Ovary (tissue), 3 donors: ENCODE results near the gene ATP13A2.

ENCODE experiments used
- CTCF ChIP-seq, 3 donors: fragments of 450-650 bp in 2 of 3; fragments of 200-600 bp in 1 of 3; IDR thresholded peaks; one replicate each; pipeline versions ENCODE4 v1.5.1 to v1.8.0; 2016 to 2022; ENCODE audit warnings: antibody characterized with exemption in 3 of 3, mild to moderate bottlenecking in 1 of 3
- POLR2A ChIP-seq: fragments of 450-650 bp; IDR thresholded peaks from one replicate; pipeline ENCODE4 v1.6.1; 2017; ENCODE audit warnings: antibody characterized with exemption, mild to moderate bottlenecking, moderate library complexity
- donor health status: DM: no; HTN: no; CAD: no.

GRCh38 chr1:16966282-16966681 lies 45.4 kb downstream of the ATP13A2 start:
- no peak for TF ChIP-seq CTCF (IDR thresholded peaks at IDR 0.05)
- no peak for TF ChIP-seq POLR2A
